Subcutaneous adipose tissue (tissue), 4 donors: ENCODE results near the gene OR9A4. TPM values are rescaled to one million over a fixed set of nuclear protein-coding genes. Genes with fewer than 3 reads are reported as not detected.

Experiments
- CTCF ChIP-seq: fragments of 450-650 bp; IDR thresholded peaks from one replicate; pipeline ENCODE4 v1.5.1; 2016; ENCODE audit warnings: low read depth, mild to moderate bottlenecking, control low read depth, antibody characterized with exemption, moderate library complexity
- total RNA-seq, 4 donors: library from RNA; depleted of rRNA; stranded (reverse); fragments of >200 nt; gene quantifications; one replicate each; pipeline ENCODE4 v1.1.0, GENCODE V29; 2016

The OR9A4 gene
- total RNA-seq, 4 donors from 2014 or later: not detected

GRCh38 chr7:141954334-141954733 is 38.1 kb downstream of the OR9A4 start:
- no peak for TF ChIP-seq CTCF

- TF ChIP-seq CTCF: no peak
Measured at GRCh38 chr7:141956084-141956483, 39.9 kb downstream of the OR9A4 start.

- no peak for TF ChIP-seq CTCF
Measured at GRCh38 chr7:141960687-141961422, 44.7 kb downstream of the OR9A4 start.

Other genes with a start within 250 kb of the OR9A4 start
- 10 to 100 TPM; 17.0 to 24.1 (median 19.1) TPM for gene DENND11, start 214.2 kb upstream of the OR9A4 start, total RNA-seq
- not detected for gene WEE2, start 208.0 kb upstream of the OR9A4 start, total RNA-seq
- gene SSBP1, start 178.0 kb upstream of the OR9A4 start, total RNA-seq: 100 to 1,000 TPM in 1 of 4 donors, 10 to 100 TPM in 3; 71.8 to 123 (median 85.1) TPM
- 1 to 10 TPM; 1.1 to 5.7 (median 2.1) TPM for gene TAS2R3, start 152.3 kb upstream of the OR9A4 start, total RNA-seq
- 1 to 10 TPM in 3 of 4 donors, under 1 TPM in 1; 0.51 to 3.8 (median 2.1) TPM for gene TAS2R4, start 139.7 kb upstream of the OR9A4 start, total RNA-seq
- 1 to 10 TPM; 2.0 to 4.1 (median 3.4) TPM for gene TAS2R5, start 126.2 kb upstream of the OR9A4 start, total RNA-seq
- gene PRSS37, start 74.9 kb upstream of the OR9A4 start, total RNA-seq: not detected
- gene CLEC5A, start 30.6 kb downstream of the OR9A4 start, total RNA-seq: under 1 TPM in 1 of 4 donors, not detected in 3; 0.34 TPM
- not detected for gene TAS2R38, start 57.4 kb downstream of the OR9A4 start, total RNA-seq
- gene MGAM, start 79.5 kb downstream of the OR9A4 start, total RNA-seq: 1 to 10 TPM in 1 of 4 donors, under 1 TPM in 3; 0.17 to 5.2 (median 0.49) TPM
- gene MGAM2, start 195.3 kb downstream of the OR9A4 start, total RNA-seq: under 1 TPM in 3 of 4 donors, not detected in 1; 0.16 to 0.51 (median 0.38) TPM